Measurements from ENCODE around the gene CACNB4. TPM values are rescaled to one million over a fixed set of nuclear protein-coding genes. Genes with fewer than 3 reads are reported as not detected.
"Not testable (repeated sequence)": the region's sequence is repeated elsewhere in the genome, so short reads cannot be mapped to it uniquely, and the experiment has no call there.

Gene CACNB4
- total RNA-seq, 1 experiment from 2014 or later = 0.19 TPM

DNA sequence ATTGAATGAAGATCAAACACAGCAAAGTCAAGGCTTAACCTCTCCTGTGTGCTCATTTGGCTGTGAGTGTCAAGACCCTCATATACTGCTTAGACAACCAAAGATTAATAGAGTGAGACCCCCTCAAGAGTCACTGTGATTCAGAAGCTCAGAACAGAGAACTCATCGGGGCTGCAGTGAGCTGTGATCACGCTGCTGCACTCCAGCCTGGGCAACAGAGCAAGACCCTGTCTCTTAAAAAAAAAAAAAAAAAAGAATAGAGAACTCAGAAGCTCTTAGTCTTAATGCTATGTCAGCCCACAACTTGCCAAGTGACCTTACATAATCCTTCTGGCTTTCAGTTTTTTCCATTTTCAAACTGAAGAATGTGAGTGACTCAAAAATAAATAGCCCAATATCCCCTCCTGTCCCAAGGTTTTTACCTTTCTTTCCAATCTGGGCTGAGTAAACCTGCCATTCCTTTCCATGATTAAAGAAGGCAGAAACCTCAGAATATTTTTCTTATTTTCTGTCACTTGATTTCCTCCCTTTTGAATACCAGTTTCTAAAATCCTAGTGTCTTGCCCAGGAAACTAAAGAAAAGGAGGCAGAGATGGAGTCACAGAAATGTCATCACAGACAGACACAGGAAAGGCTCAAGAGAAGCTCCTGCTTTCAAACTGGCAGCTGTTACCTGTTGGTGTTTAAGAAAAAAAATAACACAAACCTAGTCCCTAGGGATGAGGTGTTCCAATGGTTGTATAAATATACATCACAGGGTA lies 102.4 kb downstream of the CACNB4 start:
- TF ChIP-seq, protein P1, sequence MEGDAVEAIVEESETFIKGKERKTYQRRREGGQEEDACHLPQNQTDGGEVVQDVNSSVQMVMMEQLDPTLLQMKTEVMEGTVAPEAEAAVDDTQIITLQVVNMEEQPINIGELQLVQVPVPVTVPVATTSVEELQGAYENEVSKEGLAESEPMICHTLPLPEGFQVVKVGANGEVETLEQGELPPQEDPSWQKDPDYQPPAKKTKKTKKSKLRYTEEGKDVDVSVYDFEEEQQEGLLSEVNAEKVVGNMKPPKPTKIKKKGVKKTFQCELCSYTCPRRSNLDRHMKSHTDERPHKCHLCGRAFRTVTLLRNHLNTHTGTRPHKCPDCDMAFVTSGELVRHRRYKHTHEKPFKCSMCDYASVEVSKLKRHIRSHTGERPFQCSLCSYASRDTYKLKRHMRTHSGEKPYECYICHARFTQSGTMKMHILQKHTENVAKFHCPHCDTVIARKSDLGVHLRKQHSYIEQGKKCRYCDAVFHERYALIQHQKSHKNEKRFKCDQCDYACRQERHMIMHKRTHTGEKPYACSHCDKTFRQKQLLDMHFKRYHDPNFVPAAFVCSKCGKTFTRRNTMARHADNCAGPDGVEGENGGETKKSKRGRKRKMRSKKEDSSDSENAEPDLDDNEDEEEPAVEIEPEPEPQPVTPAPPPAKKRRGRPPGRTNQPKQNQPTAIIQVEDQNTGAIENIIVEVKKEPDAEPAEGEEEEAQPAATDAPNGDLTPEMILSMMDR (conservative IDR thresholded peaks at IDR 0.05; ENCODE audit: low read depth, low read length) = no peak
- no peak for TF ChIP-seq EZH2 (IDR thresholded peaks at IDR 0.05; ENCODE audit: borderline replicate concordance, low read depth, low read length, poor library complexity, severe bottlenecking)
- no TSS peak for BruUV-seq (replicated peaks)
- H3K9me3 ChIP-seq (ENCODE audit: low read depth, low read length, poor library complexity, severe bottlenecking) = no peaks in the 10 kb centered on the region
- H3K4me3 ChIP-seq (ENCODE audit: low read depth, low read length, poor library complexity, severe bottlenecking) = no peak overlapping the region
- H3K27me3 ChIP-seq (replicated peaks; ENCODE audit: insufficient read depth, low read depth, low read length, poor library complexity) = peaks cover 10% of the 10 kb centered on the region
- intact Hi-C loops (cut with micrococcal nuclease; ENCODE audit: unreplicated experiment) = no loop called here
- no peaks in the 10 kb centered on the region for H3K4me1 ChIP-seq (ENCODE audit: insufficient read depth, low read length, poor library complexity, severe bottlenecking)
- ChIA-PET CTCF (interaction anchor here (1.2 kb wide), 1 partner anchor 30 kb away, joined by 3 read pairs; no protein-coding TSS in a partner anchor), POLR2A (ENCODE audit: low non-redundant PET) (no interaction called here)
- no peak for DNase-seq (ENCODE audit: low spot score)
- H3K27ac ChIP-seq (ENCODE audit: low read depth, low read length, poor library complexity, severe bottlenecking) = no peak overlapping the region
- no peaks in the 10 kb centered on the region for H3K36me3 ChIP-seq (ENCODE audit: insufficient read depth, low read length, poor library complexity, severe bottlenecking)

DNA sequence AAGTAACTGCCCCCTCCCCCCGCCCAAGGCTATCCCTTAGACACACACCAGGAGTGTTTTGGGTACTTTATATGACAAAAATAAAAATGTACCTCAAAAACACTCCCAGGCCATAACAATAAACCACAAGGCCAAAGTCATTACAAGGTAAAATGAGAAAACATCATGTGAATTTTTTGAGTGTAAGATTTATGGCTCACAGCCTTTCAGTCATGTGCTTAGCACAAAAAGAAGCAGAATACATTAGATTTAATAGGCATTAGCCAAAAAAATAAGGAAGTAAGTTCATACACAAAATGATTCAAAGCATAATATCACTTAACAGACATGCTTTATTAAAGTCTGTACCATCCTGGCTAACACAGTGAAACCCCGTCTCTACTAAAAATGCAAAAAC lies 103.7 kb downstream of the CACNB4 start:
- Histone ChIP-seq H3K27me3 (replicated peaks; ENCODE audit: insufficient read depth, low read depth, low read length, poor library complexity) (peaks cover 22% of the 10 kb centered on the region), H3K27ac (ENCODE audit: low read depth, low read length, poor library complexity, severe bottlenecking) (no peak overlapping the region), H3K9me3 (ENCODE audit: low read depth, low read length, poor library complexity, severe bottlenecking) (no peaks in the 10 kb centered on the region), H3K36me3 (ENCODE audit: insufficient read depth, low read length, poor library complexity, severe bottlenecking) (no peaks in the 10 kb centered on the region), H3K4me1 (ENCODE audit: insufficient read depth, low read length, poor library complexity, severe bottlenecking) (no peaks in the 10 kb centered on the region), H3K4me3 (ENCODE audit: low read depth, low read length, poor library complexity, severe bottlenecking) (no peak overlapping the region)
- BruUV-seq (replicated peaks) = no TSS peak
- no peak for TF ChIP-seq EZH2 (IDR thresholded peaks at IDR 0.05; ENCODE audit: borderline replicate concordance, low read depth, low read length, poor library complexity, severe bottlenecking)
- TF ChIP-seq, protein P1 (conservative IDR thresholded peaks at IDR 0.05; ENCODE audit: low read depth, low read length) = no peak
- ChIA-PET CTCF (no interaction called here), POLR2A (ENCODE audit: low non-redundant PET) (no interaction called here)
- intact Hi-C loops (cut with micrococcal nuclease; ENCODE audit: unreplicated experiment) = no loop called here
- no peak for DNase-seq (ENCODE audit: low spot score)

DNA sequence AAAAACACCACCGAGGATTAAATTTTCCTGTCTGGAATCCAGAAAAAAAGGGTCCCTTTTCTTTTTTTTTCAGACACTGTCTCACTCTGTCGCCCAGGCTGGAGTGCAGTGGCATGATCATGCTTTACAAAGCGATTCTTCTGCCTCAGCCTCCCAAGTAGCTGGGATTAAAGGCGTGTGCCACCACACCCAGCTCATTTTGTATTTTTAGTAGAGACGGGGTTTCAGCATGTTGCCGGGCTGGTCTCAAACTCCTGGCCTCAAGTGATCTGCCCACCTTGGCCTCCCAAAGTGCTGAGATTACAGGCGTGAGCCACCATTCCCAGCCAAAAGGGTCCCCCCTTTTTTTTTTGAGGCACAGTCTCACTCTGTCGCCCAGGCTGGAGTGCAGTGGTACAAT lies 104.7 kb downstream of the CACNB4 start:
- H3K4me1 ChIP-seq (ENCODE audit: insufficient read depth, low read length, poor library complexity, severe bottlenecking); H3K4me3 ChIP-seq (ENCODE audit: low read depth, low read length, poor library complexity, severe bottlenecking); H3K9me3 ChIP-seq (ENCODE audit: low read depth, low read length, poor library complexity, severe bottlenecking); intact Hi-C loops (cut with micrococcal nuclease; ENCODE audit: unreplicated experiment); H3K36me3 ChIP-seq (ENCODE audit: insufficient read depth, low read length, poor library complexity, severe bottlenecking); DNase-seq (ENCODE audit: low spot score); H3K27ac ChIP-seq (ENCODE audit: low read depth, low read length, poor library complexity, severe bottlenecking); POLR2A ChIA-PET (ENCODE audit: low non-redundant PET); BruUV-seq (replicated peaks): not testable (repeated sequence)
- peaks cover 22% of the 10 kb centered on the region for H3K27me3 ChIP-seq (replicated peaks; ENCODE audit: insufficient read depth, low read depth, low read length, poor library complexity)
- CTCF ChIA-PET = interaction anchor here (0.6 kb wide), 1 partner anchor 215 kb away, joined by 3 read pairs; no protein-coding TSS in a partner anchor

DNA sequence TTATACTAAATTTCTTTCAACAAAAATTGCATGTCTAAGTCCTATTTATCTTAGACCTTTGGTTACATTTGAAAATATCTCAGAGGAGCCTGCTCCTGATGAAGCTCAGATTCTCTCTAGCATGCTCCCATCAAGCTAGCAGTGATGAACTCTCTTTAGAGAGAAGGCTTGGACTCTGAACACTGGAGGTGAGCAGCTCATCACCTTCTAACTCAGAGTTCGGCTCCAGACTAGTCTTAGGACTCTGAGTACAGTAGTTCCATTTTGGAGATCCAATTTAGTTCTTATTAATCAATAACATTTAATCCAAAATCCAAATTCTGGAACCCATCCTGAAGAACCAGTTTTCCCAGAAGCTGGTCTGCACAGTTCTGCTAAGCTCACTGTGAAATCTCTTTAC lies 107.8 kb downstream of the CACNB4 start:
- BruUV-seq (replicated peaks) = no TSS peak
- Histone ChIP-seq H3K27me3 (replicated peaks; ENCODE audit: insufficient read depth, low read depth, low read length, poor library complexity) (peaks cover 19% of the 10 kb centered on the region), H3K4me1 (ENCODE audit: insufficient read depth, low read length, poor library complexity, severe bottlenecking) (no peaks in the 10 kb centered on the region), H3K9me3 (ENCODE audit: low read depth, low read length, poor library complexity, severe bottlenecking) (no peaks in the 10 kb centered on the region), H3K27ac (ENCODE audit: low read depth, low read length, poor library complexity, severe bottlenecking) (no peak overlapping the region), H3K4me3 (ENCODE audit: low read depth, low read length, poor library complexity, severe bottlenecking) (no peak overlapping the region), H3K36me3 (ENCODE audit: insufficient read depth, low read length, poor library complexity, severe bottlenecking) (no peaks in the 10 kb centered on the region)
- intact Hi-C loops (cut with micrococcal nuclease; ENCODE audit: unreplicated experiment) = no loop called here
- TF ChIP-seq, protein P1 (conservative IDR thresholded peaks at IDR 0.05; ENCODE audit: low read depth, low read length) = no peak
- TF ChIP-seq EZH2 (IDR thresholded peaks at IDR 0.05; ENCODE audit: borderline replicate concordance, low read depth, low read length, poor library complexity, severe bottlenecking) = no peak
- ChIA-PET CTCF (no interaction called here), POLR2A (ENCODE audit: low non-redundant PET) (no interaction called here)
- DNase-seq (ENCODE audit: low spot score) = no peak

Measured in A673 (cell line).